Stimulated activated CD8-positive, alpha-beta memory T cell treated with anti-CD3 and anti-CD28 coated beads, Interleukin-15, amount 100 ng/mL, for 4 hours (primary cell): ENCODE data around the gene COMMD6.

Experiments
- DNase-seq, 2 donors: peaks; one replicate each; pipeline ENCODE4 v3.0.0-alpha.2; 2020; ENCODE audit warnings: low read depth in 2 of 2

COMMD6 gene

GRCh38 chr13:75521956-75522355, 15.7 kb downstream of the COMMD6 start:
- no peak for DNase-seq

- DNase-seq, result no peak
Observed at GRCh38 chr13:75518439-75519088, 19.1 kb downstream of the COMMD6 start.

- DNase-seq, result no peak
Observed at GRCh38 chr13:75514080-75514995, 23.3 kb downstream of the COMMD6 start.

GRCh38 chr13:75513271-75513670, 24.4 kb downstream of the COMMD6 start:
- DNase-seq, result no peak

- no peak for DNase-seq
Observed at GRCh38 chr13:75512253-75512652, 25.4 kb downstream of the COMMD6 start.

- DNase-seq, result no peak
Observed at GRCh38 chr13:75511051-75511625, 26.5 kb downstream of the COMMD6 start.

- no peak for DNase-seq
Observed at GRCh38 chr13:75508002-75508548, 29.6 kb downstream of the COMMD6 start.

GRCh38 chr13:75507027-75508001, 30.3 kb downstream of the COMMD6 start:
- DNase-seq, result no peak

GRCh38 chr13:75506018-75506417, 31.6 kb downstream of the COMMD6 start:
- DNase-seq, result no peak

- DNase-seq, result no peak
Observed at GRCh38 chr13:75505327-75505726, 32.3 kb downstream of the COMMD6 start.

- no peak for DNase-seq
Observed at GRCh38 chr13:75495938-75496337, 41.7 kb downstream of the COMMD6 start.

- DNase-seq, result no peak
Observed at GRCh38 chr13:75494491-75494890, 43.1 kb downstream of the COMMD6 start.

- DNase-seq, result no peak
Observed at GRCh38 chr13:75493156-75493555, 44.5 kb downstream of the COMMD6 start.

- no peak for DNase-seq
Observed at GRCh38 chr13:75492389-75492788, 45.3 kb downstream of the COMMD6 start.

GRCh38 chr13:75491376-75491775, 46.3 kb downstream of the COMMD6 start:
- DNase-seq, result no peak

- no peak for DNase-seq
Observed at GRCh38 chr13:75489502-75490263, 48.0 kb downstream of the COMMD6 start.

GRCh38 chr13:75486146-75487062, 51.2 kb downstream of the COMMD6 start:
- no peak for DNase-seq

GRCh38 chr13:75485286-75486062, 52.2 kb downstream of the COMMD6 start:
- DNase-seq, result no peak

- DNase-seq, result no peak
Observed at GRCh38 chr13:75482820-75483079, 54.9 kb downstream of the COMMD6 start.
